ENCODE results near the gene NACC1.

DNA sequence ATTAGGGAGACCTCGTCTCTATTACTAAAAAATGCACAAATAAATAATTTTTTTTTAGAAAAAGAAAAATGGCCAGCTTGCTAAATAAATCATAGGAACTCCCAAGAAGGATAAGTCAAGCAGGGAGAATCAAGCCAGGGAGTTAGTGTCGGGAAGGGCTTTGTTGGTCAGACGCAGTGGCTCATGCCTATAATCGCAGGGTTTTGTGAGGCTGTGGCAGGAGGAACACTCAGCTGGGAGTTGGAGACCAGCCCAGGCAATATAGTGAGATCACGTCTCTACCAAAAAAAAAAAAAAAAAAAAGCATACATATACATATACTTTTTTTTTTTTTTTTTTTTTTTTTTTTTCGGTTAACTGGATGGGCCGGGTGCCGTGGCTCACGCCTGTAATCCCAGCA, 9.0 kb downstream of the NACC1 start:
- TF ChIP-seq, protein P1, sequence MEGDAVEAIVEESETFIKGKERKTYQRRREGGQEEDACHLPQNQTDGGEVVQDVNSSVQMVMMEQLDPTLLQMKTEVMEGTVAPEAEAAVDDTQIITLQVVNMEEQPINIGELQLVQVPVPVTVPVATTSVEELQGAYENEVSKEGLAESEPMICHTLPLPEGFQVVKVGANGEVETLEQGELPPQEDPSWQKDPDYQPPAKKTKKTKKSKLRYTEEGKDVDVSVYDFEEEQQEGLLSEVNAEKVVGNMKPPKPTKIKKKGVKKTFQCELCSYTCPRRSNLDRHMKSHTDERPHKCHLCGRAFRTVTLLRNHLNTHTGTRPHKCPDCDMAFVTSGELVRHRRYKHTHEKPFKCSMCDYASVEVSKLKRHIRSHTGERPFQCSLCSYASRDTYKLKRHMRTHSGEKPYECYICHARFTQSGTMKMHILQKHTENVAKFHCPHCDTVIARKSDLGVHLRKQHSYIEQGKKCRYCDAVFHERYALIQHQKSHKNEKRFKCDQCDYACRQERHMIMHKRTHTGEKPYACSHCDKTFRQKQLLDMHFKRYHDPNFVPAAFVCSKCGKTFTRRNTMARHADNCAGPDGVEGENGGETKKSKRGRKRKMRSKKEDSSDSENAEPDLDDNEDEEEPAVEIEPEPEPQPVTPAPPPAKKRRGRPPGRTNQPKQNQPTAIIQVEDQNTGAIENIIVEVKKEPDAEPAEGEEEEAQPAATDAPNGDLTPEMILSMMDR (IDR thresholded peaks at IDR 0.05; ENCODE audit: poor library complexity) = no peak
- no peak for TF ChIP-seq EZH2 (IDR thresholded peaks at IDR 0.05; ENCODE audit: borderline replicate concordance)

Measured in hepatocyte (in vitro differentiated cells).